Epithelial cell of prostate (primary cell): ENCODE data around the gene TRMT1L.
A peak's percentile ranks its signal among the peaks of the same experiment; 100 is the strongest.

Experiments
- DNase-seq: peaks from one replicate; pipeline ENCODE4 v3.0.0-alpha.2; 2011; ENCODE audit warnings: low read depth, low spot score
- H3K27ac ChIP-seq: fragments of 450-650 bp; 2 replicates; pipeline ENCODE4 v1.5.1; 2017; ENCODE audit warnings: mild to moderate bottlenecking

TRMT1L gene

DNA sequence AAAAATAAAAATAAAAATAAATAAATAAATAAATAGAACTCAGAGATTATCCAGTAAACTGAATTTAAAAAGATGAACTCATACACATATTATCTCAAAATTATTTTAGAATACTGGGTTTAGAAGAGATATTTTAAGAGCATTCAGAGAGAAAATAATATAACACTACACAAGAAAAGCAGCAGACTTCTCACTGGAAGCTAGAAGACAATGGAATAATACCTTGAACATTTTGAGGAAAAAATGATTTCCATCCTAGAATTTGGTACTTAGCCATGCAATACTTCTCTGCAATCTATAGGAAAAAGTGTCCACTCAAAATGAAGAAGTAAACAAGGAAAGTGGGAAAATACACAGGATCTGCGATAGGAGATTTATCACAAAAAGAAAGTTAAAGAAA lies 24.2 kb downstream of the TRMT1L start:
- H3K27ac ChIP-seq = no peak overlapping the region
- DNase-seq = no peak

DNA sequence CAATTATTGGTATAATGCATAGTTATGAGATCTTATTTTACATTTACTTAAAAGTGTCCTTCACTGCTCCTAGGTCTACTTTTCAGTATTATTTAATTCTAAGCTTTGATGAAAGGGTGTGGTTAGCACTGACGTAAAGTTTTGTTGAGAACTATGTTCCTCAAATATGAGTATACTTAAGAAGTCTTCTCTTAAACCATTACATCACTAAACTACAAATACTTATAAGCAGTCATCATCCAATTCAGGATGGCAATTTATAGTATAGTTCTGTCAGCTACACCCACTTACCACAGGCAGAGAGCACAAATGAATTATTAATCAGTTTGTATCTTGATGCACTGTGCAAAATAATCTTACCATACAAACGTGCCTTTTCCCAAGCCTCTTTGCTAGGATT lies 27.0 kb downstream of the TRMT1L start:
- no peak for DNase-seq
- H3K27ac ChIP-seq = no peak overlapping the region

DNA sequence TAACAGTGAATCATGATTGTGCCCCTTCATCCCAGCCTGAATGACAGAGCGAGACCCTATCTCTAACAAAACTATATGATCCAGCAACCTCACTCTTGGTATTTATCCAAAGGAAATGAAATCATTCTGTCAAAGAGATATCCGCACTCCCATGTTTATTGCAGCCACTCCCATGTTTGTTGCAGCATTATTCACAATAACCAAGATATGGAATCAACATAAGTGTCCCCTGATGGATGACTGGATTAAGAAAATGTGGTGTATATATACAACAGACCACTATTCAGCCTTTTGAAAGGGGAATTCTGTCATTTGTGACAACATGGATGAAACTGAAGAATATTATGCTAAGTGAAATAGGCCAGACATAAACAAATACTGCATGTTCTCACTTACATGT lies 44.4 kb downstream of the TRMT1L start:
- H3K27ac ChIP-seq = no peak overlapping the region
- DNase-seq = no peak

DNA sequence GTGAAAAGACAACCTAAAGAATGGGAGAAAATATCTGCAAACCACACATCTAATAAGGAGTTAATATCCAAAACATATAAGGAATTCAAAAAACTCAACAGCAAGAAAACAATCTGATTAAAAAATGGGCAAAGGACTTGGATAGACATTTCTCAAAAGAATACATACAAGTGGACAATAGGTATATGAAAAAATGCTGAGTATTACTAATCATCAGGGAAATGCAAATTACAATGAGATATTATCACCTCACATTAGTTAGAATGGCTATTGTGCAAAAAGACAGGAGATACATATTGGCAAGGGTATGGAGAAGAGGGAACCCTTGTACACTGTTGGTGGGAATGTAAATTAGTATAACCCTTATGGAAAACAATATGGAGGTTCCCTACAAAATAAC lies 44.9 kb downstream of the TRMT1L start:
- DNase-seq = no peak
- no peak overlapping the region for H3K27ac ChIP-seq

DNA sequence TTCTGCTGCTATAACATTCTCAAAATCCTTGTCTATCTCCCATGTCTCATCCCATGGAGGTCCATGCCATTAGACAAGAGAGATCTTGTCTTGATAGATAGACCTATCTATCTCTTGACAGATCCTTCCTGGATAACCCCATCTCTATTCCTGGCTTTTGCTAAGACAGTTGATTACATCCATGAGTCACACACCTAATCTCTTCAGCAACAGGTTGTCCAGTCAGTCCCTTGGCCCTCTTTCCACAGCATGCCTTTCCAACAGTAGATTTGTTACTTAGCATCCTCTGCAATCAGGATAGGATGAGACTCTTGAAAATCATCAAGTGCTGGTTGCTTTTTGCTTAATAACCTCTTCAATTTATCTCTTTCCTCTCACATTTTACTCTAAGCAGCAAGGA lies 46.6 kb downstream of the TRMT1L start:
- DNase-seq = no peak
- no peak overlapping the region for H3K27ac ChIP-seq

DNA sequence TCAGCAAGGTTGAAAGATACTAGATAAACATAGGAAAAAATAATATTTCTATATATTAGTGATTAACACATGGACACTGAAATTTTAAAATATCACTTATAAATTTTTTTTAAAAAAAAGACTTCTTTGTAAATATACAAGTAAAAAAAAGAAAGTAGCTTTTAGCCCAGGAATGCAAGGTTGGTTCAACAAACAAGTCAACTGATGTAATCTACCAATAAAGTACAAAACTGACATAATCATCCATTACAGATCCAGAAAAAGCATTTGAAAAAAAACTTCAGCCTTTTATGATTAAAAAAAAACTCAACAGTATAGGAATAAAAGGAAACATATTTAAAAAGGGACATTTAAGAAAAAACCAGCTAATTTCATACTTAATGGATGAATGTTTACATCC lies 48.4 kb downstream of the TRMT1L start:
- H3K27ac ChIP-seq = no peak overlapping the region
- DNase-seq = no peak

DNA sequence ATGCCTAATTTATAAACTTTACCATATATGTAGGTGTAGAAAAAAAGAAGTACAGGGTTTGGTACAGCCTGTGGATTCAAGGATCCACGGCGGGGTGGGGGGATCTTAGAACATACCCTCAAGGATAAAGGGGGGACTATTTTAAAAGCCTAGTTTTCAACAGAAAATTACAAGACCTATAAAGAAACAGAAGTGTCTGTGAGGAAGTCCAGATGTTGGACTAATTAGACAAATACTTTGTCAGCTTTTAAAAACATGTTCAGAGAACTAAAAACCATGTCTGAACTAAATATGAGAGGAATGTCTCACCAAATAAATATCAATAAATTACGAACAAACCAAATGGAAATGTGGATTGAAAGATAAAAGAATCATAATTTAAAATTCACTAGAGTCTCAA lies 51.6 kb downstream of the TRMT1L start:
- no peak for DNase-seq
- H3K27ac ChIP-seq = no peak overlapping the region

DNA sequence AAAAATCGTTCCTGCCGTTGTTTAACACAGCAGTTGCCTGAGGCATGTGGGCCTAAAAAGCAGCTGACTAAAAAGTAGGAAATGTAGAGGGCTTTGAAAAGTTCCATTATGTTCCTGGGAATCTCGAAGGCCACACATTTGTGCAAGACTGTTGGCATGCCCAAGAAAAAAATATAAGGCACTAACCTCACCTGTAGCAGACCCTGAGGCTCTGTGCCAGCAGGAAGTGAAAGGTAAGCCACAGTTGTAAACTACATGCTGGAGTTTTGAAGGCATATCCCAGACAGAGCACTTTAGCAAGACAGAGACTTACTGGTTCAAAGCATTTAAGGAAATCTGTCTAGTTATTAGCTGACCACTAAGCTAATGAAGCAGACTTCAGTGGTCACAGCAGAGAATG lies 52.7 kb downstream of the TRMT1L start:
- DNase-seq = no peak
- H3K27ac ChIP-seq = no peak overlapping the region

DNA sequence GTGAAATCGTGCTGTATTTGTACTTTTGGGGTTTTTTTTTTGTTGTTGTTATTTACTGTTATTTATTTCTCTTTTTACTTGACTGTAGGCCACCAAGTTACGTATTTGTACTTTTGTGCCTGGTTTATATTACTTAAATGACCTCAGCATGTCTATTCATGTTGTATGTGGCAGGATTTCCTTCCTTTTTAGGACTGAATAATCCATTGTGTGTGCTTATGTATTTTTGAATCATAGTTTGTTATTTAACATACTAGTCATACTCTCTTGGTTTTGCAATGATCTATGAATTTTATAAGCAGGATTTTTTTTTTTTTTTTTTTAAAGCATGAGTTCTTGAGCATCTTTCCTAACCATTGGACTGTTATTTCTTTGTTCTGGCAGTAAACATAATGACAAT lies 60.2 kb downstream of the TRMT1L start:
- H3K27ac ChIP-seq = peak overlapping the region; percentile 76
- DNase-seq = peak; percentile 57

DNA sequence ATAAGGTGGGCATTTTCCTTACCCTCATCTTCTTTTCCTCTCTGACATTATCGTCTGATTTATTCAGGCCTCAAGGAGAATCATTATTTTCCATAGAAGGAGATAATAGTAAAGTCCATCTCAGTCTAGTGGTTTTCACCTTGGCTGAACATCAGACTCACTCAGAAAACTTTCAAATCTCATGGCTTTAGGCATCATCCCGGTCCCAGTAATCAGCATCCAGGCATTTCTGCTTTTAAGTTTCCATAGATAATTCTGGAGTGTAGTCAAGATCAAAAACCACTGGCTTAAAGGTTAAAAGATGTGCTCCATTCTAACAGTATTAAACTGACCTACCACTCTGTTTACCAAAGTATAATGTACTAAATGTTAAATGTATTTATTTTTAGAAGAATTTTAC lies 62.0 kb downstream of the TRMT1L start:
- DNase-seq = no peak
- H3K27ac ChIP-seq = no peak overlapping the region

DNA sequence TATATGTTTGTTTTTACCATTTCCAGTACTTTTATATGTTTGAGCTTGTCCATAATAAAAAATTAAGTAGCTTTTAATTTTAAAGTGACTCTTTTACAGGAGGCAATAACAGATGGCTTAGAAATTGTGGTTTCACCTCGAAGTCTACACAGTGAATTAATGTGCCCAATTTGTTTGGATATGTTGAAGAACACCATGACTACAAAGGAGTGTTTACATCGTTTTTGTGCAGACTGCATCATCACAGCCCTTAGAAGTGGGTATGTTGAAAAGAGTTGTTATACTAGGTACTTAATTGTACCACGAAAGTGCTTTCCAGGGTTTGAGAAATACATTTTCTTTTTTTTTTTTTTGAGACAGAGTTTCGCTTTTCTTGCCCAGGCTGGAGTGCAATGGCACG lies 65.3 kb downstream of the TRMT1L start:
- no peak for DNase-seq
- H3K27ac ChIP-seq = no peak overlapping the region

DNA sequence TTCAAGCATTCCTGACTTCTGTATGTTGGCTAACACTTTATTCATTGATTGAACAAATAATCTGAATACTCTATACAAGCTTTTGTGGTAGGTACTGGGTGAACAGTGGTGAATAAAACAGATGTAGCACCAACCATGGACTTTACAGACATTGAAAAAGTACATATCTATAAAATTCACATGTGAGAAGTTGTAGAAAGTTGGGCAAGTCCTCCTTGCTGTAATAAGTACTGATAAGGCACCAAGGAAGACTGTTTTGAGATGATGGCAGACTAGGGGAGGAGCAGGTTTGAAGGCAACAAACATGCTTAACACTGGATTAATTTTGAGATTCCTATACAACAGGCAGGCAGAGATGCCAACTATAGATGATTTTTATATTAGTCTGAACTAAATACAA lies 69.0 kb downstream of the TRMT1L start:
- no peak for DNase-seq
- no peak overlapping the region for H3K27ac ChIP-seq

DNA sequence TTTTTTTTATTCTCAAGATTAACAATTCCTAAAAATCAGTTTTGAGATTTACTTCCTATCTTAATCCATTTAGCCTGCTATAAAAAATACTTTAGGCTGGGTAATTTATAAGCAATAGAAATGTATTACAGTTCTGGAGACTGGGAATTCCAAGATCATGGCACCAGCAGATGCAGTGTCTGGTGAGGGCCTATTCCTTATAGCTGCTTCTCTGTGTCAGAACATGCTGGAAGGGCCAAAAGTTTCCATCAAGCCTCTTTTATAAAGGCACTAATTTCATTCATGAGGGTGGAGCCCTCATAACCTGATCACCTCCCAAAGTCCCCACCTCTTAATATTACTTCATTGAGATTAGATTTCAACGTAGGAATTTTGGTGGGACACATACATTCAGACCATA lies 69.7 kb downstream of the TRMT1L start:
- H3K27ac ChIP-seq = no peak overlapping the region
- no peak for DNase-seq

DNA sequence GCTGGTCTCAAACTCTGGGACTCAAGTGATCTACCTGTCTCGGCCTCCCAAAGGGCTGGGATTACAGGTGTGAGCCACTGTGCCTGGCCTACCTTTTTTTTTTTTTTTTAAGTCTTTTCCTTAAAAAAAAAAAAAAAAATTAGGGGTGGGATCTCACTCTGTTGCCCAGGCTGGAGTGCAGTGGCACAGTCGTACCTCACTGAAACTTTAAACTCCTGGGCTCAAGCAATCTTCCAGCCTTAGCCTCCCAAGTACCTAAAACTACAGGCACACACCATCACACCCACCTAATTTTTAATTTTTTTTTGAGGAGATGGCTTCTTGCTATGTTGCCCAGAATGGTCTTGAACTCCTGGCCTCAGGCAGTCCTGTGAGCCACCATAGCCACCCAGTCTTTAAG lies 72.9 kb downstream of the TRMT1L start:
- DNase-seq = no peak
- H3K27ac ChIP-seq = no peak overlapping the region

DNA sequence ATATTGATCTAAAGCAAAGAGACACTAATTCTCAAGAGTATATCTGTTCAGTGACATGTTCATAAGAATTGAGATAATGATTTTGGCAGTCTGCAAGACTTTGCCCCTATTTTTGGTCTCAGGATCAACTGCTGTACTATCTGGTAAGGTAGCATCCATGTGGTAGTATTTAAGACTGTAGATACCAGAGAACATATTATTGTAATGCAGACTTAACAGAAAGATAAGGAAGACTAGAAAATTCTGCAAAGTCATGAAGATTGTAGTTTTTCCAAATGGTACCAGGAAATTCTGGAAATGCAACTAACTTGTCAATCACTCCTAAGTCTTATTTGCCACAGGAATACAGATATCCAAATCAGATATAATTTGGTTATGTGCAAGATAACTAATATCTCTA lies 76.3 kb downstream of the TRMT1L start:
- no peak for DNase-seq
- H3K27ac ChIP-seq = no peak overlapping the region

DNA sequence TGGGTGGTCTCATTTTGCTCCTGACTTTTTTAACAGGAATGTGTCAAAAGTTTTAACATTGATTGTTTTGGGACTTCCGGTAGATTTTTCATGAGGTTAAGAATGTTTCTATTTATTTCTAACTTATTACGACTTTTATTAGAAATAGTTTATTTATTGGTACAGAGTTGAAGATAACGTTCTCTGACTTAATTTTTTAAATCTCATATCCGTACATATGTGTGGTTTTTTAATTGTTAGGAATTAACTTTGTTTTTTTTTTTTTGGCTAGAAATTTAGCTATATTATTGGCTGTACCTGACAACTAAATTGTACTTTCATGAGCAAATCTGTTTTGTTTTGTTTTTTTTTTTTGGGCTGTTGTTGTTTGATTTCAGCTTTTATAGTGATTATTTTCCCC lies 79.4 kb downstream of the TRMT1L start:
- DNase-seq = no peak
- H3K27ac ChIP-seq = no peak overlapping the region

DNA sequence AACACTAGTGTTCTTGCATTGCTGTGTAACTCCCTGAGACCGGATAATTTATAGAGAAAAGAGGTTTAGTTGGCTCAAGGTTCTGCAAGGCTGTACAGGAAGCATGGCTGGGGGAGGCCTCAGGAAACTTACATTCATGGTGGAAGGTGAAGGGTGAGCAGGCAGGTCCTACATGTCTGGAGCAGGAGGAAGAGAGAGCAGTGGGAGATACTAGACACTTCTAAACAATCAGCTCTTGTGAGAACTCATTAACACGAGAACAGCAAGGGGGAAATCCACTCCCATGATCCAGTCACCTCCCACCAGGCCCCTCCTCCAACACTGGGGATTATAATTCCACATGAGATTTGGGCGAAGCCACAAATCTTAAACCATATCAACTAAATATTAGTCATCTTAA lies 81.3 kb downstream of the TRMT1L start:
- H3K27ac ChIP-seq = no peak overlapping the region
- no peak for DNase-seq

DNA sequence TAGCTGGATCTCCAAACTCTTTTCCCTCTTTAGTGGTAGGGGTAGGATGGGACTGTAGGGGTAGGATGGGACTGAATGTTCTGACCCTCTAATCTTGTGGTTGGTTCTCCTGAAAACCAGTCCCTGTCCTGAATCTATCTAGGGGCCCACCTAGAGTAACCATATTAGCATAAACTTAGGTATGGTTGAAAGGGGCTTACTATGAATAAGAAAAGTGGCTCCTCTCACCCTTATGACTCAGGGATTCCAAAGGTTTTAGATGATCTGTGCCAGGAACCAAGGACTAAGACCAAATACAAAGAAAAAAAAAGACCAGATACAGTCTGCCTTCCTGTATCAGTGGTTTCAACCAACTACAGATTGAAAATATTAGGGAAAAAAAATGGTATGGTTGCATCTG lies 82.4 kb downstream of the TRMT1L start:
- H3K27ac ChIP-seq = no peak overlapping the region
- DNase-seq = no peak

DNA sequence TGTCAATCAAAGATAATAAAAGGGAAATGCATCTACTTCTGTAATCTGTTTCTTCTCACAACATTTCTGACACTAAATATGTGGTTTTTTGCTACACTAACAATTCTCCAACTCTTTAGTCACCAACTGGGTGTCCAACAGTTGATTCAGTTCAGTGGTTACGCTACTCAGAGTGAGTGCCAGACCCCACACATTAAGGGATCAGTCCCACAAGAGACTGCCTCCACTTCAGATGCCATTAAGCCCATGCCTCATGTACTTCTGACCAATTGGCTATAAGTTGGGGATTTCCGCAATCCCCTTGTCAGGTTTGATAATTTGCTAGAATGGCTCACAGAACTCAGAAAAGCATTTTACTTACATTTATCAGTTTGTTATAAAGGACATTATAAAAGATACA lies 83.0 kb downstream of the TRMT1L start:
- no peak for DNase-seq
- no peak overlapping the region for H3K27ac ChIP-seq

DNA sequence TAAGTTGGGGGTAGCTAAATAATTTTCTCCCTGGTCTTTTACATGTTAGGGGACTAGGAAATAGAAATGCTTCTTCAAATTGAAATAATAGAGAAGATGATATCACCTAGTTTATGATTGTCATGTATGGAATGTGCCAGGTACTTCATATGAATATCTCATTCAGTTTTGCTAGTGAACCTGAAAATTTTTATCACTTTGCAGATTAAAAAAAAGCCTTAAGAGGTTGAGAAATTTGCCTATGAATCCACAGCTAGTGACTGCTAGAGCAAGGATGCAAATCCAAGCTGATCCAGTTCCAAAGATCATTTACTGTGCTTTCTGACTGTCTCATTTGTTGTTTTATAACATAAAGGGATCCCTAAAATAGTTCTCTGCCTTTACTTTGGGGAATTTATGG lies 86.7 kb downstream of the TRMT1L start:
- H3K27ac ChIP-seq = no peak overlapping the region
- DNase-seq = no peak

DNA sequence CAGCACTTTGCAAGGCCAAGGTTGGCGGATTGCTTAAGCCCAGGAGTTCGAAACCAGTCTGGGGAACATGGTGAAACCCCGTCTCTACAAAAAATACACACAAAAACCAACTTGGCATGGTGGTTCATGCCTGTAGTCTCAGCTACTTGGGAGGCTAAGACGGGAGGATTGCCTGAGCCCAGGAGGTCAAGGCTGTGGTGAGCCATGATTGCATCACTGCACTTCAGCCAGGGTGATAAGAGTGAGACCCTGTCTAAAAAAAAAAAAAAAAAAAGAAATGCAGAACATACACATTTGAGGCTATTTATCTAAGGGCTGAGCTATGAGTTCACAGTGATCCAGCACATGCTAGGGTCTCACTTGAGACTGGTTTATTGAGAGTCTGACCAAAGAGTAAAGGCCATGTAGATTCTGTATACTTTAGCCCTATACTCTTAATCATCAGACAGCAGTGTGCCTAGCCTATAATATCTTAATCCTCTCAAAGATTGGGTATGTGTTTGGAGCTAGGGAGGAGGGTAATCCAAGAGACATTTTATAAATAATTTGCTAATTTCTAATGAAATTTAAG lies 87.5 kb downstream of the TRMT1L start:
- no peak for DNase-seq
- H3K27ac ChIP-seq = no peak overlapping the region

DNA sequence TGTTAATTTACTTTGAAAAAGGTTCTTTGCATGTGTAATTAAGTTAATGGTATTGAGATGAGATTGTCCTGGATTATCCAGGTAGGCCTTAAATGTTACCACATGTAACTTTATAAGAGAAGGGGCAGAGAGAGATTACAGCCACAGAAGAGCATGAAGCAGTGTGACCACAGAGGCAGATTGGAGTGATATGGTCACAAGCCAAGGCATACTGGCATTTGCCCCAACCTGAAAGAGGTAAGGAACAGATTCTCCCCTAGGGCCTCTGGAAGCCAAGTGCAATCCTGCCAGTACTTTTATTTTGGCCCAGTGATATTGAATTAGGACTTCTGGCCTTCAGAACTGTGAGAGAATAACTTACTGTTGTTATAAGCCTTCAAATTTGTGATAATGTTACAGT lies 88.4 kb downstream of the TRMT1L start:
- DNase-seq = no peak
- no peak overlapping the region for H3K27ac ChIP-seq
